A673 (cell line): Measurements from ENCODE around the gene AGBL4.
"Not testable (repeated sequence)": the region's sequence is repeated elsewhere in the genome, so short reads cannot be mapped to it uniquely, and the experiment has no call there.

Experiments used
- EZH2 ChIP-seq: fragments of 200-600 bp; sonication (generic); IDR thresholded peaks from 2 replicates; pipeline ENCODE4 v1.6.1; 2017; ENCODE audit warnings: borderline replicate concordance, low read depth, mild to moderate bottlenecking, mixed read lengths, antibody characterized with exemption, low read length; ENCODE audit not compliant: poor library complexity, severe bottlenecking
- TF ChIP-seq, protein P1 (sequence below): fragments of 300-800, 200-600 bp; sonication (generic); conservative IDR thresholded peaks from 2 replicates; pipeline ENCODE4 v1.5.1; 2017; ENCODE audit warnings: low read depth, mild to moderate bottlenecking, antibody characterized with exemption, low read length, moderate library complexity, mixed read lengths

GRCh38 chr1:49002981-49003380 lies 1020.8 kb downstream of the AGBL4 start:
- TF ChIP-seq, protein P1, sequence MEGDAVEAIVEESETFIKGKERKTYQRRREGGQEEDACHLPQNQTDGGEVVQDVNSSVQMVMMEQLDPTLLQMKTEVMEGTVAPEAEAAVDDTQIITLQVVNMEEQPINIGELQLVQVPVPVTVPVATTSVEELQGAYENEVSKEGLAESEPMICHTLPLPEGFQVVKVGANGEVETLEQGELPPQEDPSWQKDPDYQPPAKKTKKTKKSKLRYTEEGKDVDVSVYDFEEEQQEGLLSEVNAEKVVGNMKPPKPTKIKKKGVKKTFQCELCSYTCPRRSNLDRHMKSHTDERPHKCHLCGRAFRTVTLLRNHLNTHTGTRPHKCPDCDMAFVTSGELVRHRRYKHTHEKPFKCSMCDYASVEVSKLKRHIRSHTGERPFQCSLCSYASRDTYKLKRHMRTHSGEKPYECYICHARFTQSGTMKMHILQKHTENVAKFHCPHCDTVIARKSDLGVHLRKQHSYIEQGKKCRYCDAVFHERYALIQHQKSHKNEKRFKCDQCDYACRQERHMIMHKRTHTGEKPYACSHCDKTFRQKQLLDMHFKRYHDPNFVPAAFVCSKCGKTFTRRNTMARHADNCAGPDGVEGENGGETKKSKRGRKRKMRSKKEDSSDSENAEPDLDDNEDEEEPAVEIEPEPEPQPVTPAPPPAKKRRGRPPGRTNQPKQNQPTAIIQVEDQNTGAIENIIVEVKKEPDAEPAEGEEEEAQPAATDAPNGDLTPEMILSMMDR = not testable (repeated sequence)
- not testable (repeated sequence) for TF ChIP-seq EZH2
